AG09309 (cell line): ENCODE data around the gene NKX2-2.

Experiments
- DNase-seq: peaks from one replicate; pipeline ENCODE4 v3.0.0-alpha.2; 2010; ENCODE audit warnings: low read depth
- H3K4me3 ChIP-seq: 2 replicates; pipeline ENCODE4 v1.5.1; 2011; ENCODE audit warnings: mild to moderate bottlenecking, low read depth, low read length, moderate library complexity; ENCODE audit not compliant: control insufficient read depth
- CTCF ChIP-seq: IDR thresholded peaks from 2 replicates; pipeline ENCODE4 v1.5.1; 2011; ENCODE audit warnings: mild to moderate bottlenecking, low read depth, low read length, inconsistent platforms; ENCODE audit not compliant: insufficient read depth, control insufficient read depth; ENCODE audit errors: missing control alignments

NKX2-2 gene

GRCh38 chr20:21523281-21523868, 9.5 kb upstream of the NKX2-2 start:
- no peak overlapping the region for H3K4me3 ChIP-seq
- TF ChIP-seq CTCF = no peak
- DNase-seq = no peak

GRCh38 chr20:21522481-21523280, 8.8 kb upstream of the NKX2-2 start:
- H3K4me3 ChIP-seq = no peak overlapping the region
- no peak for TF ChIP-seq CTCF
- no peak for DNase-seq

GRCh38 chr20:21521596-21522480, 8.0 kb upstream of the NKX2-2 start:
- no peak for TF ChIP-seq CTCF
- no peak overlapping the region for H3K4me3 ChIP-seq
- DNase-seq = no peak

- no peak for TF ChIP-seq CTCF
- no peak for DNase-seq
- no peak overlapping the region for H3K4me3 ChIP-seq
These were observed 7.1 kb upstream of the NKX2-2 start for GRCh38 chr20:21520702-21521595.

- no peak overlapping the region for H3K4me3 ChIP-seq
- no peak for DNase-seq
- no peak for TF ChIP-seq CTCF
These were observed 5.3 kb upstream of the NKX2-2 start for GRCh38 chr20:21519136-21519584.
